Brain microvascular endothelial cell (primary cell): Measurements from ENCODE around the gene CREB3L1.

Experiments used
- DNase-seq: peaks from one replicate; pipeline ENCODE4 v3.0.0-alpha.2; 2020
- H3K27ac ChIP-seq: fragments of 250-450 bp; sonication (Bioruptor Pico); 2 replicates; pipeline ENCODE4 v1.5.1; 2020; ENCODE audit warnings: mild to moderate bottlenecking, moderate library complexity
- H3K27me3 ChIP-seq: fragments of 250-450 bp; sonication (Bioruptor Pico); replicated peaks from 2 replicates; pipeline ENCODE4 v1.5.1; 2020; ENCODE audit warnings: mild to moderate bottlenecking
- H3K36me3 ChIP-seq: fragments of 250-450 bp; sonication (Bioruptor Pico); replicated peaks from 2 replicates; pipeline ENCODE4 v1.5.1; 2020; ENCODE audit warnings: mild to moderate bottlenecking
- H3K4me3 ChIP-seq: 2 replicates; pipeline ENCODE4 v1.5.1; 2011; ENCODE audit warnings: low read depth, mild to moderate bottlenecking, control low read depth, low read length, moderate library complexity
- CTCF ChIP-seq: IDR thresholded peaks from 2 replicates; pipeline ENCODE4 v1.5.1; 2011; ENCODE audit warnings: low read depth, mild to moderate bottlenecking, moderate library complexity, low read length, control low read depth, inconsistent platforms; ENCODE audit errors: missing control alignments
- in situ Hi-C: cut with HindIII; loops from 2 replicates; pipeline ENCODE4 v1.10.0; 2017; ENCODE audit warnings: low sequenced_read_pairs, low pct_ligation_motif_present

The CREB3L1 gene

GRCh38 chr11:46259971-46260560 lies 17.4 kb upstream of the CREB3L1 start:
- H3K4me3 ChIP-seq, result no peak overlapping the region
- no peak for TF ChIP-seq CTCF
- no peaks in the 10 kb centered on the region for H3K36me3 ChIP-seq
- no peak for DNase-seq
- in situ Hi-C loops, result no loop called here
- no peaks in the 10 kb centered on the region for H3K27me3 ChIP-seq
- no peak overlapping the region for H3K27ac ChIP-seq

DNA sequence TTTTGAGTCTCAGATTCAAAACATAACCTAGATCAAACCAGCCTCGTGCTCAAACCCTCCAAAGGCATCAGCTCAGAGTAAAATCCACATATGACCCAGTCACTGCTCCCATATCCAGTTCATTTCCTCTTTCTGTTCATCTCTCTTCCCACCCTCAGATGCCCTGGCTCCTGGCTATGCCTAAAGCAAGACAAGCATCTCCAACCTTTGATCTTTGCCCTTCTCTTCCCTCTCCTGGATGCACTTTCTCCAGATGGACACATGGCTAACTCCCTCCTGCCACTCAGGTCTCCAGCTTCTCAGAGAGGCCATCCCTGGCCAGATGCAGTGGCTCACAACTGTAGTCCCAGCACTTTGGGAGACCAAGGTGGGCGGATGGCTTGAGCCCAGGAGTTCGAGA lies 14.3 kb upstream of the CREB3L1 start:
- Histone ChIP-seq H3K36me3 (no peaks in the 10 kb centered on the region), H3K27me3 (no peaks in the 10 kb centered on the region), H3K4me3 (no peak overlapping the region), H3K27ac (no peak overlapping the region)
- in situ Hi-C loops, result no loop called here
- TF ChIP-seq CTCF, result no peak
- DNase-seq, result no peak

DNA sequence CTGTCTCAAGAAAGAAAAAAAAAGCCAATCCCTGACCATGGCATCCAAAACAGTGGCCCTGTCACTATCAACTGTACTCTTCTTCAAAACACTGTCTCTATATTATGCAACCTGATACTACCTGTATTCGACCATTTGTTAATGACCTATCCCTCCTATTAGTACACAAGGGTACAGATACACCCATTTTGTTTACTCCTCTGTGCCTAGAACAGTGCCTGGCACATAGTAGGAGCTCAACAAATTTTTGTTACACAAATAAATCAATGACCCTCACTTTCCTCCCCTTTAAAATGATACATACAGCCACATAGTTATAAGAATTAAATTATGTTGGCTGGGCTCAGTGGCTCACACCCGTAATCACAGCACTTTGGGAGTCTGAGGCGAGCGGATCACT lies 13.4 kb upstream of the CREB3L1 start:
- no peak for DNase-seq
- Histone ChIP-seq H3K4me3 (no peak overlapping the region), H3K36me3 (no peaks in the 10 kb centered on the region), H3K27ac (no peak overlapping the region), H3K27me3 (no peaks in the 10 kb centered on the region)
- no peak for TF ChIP-seq CTCF
- in situ Hi-C loops, result no loop called here

DNA sequence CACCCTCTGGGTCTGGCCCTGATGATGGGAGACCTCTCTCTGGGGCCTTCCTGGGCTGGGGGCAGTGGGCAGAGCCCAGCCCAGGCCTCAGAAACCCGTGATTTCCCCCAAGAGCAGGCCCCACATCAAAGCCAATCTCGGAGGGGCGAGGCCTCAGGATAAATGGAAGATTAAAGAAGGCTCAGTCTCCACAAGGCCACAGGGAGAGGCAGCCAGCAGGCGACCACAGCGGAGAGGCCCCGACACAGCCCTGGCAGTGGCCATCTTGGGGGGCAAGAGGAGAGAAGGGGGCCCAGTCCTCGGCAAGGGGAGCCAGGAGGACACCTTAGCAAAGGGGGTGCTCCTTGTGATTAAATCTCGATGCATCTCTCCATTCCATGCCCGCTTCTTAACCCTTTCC lies 12.5 kb upstream of the CREB3L1 start:
- no peak overlapping the region for H3K4me3 ChIP-seq
- H3K36me3 ChIP-seq, result no peaks in the 10 kb centered on the region
- in situ Hi-C loops, result no loop called here
- no peak for DNase-seq
- no peaks in the 10 kb centered on the region for H3K27me3 ChIP-seq
- no peak overlapping the region for H3K27ac ChIP-seq
- no peak for TF ChIP-seq CTCF

DNA sequence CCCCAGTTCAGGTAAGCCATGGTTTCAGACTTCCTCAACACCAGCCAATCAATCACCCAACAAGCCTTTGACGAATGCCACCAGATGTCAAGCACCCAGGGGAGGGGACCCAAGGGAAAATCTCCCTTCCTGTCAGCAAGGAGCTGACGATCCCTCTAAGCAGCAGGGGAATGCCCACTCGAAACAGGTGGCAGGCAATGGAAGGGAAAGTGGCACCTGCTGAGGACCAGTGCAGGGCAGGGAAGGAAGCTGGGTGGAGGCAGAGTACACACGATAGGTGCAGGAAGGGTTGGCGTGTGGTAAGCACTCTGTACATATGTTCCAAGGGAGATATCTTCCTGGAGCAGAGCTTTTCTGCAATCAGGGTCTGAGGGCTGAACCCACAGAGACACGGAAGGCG lies 11.7 kb upstream of the CREB3L1 start:
- in situ Hi-C loops, result no loop called here
- Histone ChIP-seq H3K27me3 (no peaks in the 10 kb centered on the region), H3K27ac (no peak overlapping the region), H3K4me3 (no peak overlapping the region), H3K36me3 (no peaks in the 10 kb centered on the region)
- DNase-seq, result no peak
- TF ChIP-seq CTCF, result no peak

DNA sequence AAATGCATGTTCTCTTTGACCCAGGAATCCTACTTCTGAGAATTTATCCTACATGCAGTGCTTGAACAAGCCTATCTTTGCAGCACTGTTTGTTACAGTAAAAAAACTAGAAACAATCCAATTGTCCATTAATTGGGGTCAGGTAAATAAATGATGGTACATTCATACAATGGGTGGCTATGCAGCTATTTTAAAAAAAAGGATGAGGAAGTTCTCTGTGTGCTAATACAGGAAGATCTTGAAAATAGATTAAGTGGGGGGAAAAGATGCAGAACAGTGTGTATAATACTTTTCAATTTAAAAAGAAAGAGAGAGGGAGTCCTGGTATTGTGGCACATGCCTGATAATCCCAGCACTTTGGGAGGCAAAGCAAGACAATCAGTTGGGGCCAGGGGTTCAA lies 9.5 kb upstream of the CREB3L1 start:
- no peak for TF ChIP-seq CTCF
- Histone ChIP-seq H3K36me3 (no peaks in the 10 kb centered on the region), H3K27me3 (no peaks in the 10 kb centered on the region), H3K4me3 (no peak overlapping the region), H3K27ac (no peak overlapping the region)
- no peak for DNase-seq
- in situ Hi-C loops, result no loop called here
